ENCODE data around the gene MT1A. TPM values are rescaled to one million over a fixed set of nuclear protein-coding genes. Genes with fewer than 3 reads are reported as not detected.

The MT1A gene
- total RNA-seq, 1 experiment from 2014 or later: not detected

GRCh38 chr16:56664506-56664905 is 26.0 kb downstream of the MT1A start:
- ATAC-seq (no peak), DNase-seq (ENCODE audit: low read depth, low spot score) (no peak)
- BruUV-seq (replicated peaks): no TSS peak
- ChIA-PET CTCF (no interaction called here), POLR2A (no interaction called here), RAD21 (ENCODE audit: low non-redundant PET in 1 of 2, low total read pairs in 2 of 2, uncharacterized antibody in 2 of 2, unreplicated experiment in 2 of 2) (no interaction called here)
- intact Hi-C loops (cut with micrococcal nuclease): no loop called here
- no peaks in the 10 kb centered on the region for H3K9me2 ChIP-seq (ENCODE audit: insufficient read depth)
- no peaks in the 10 kb centered on the region for H4K20me1 ChIP-seq (ENCODE audit: insufficient read depth)
- no peaks in the 10 kb centered on the region for H3K9me3 ChIP-seq (ENCODE audit: control insufficient read depth in 1 of 2, insufficient read depth in 1 of 2, low read depth in 1 of 2, low read length in 2 of 2)
- no peak overlapping the region for H3K4me2 ChIP-seq (ENCODE audit: low read length)
- no peaks in the 10 kb centered on the region for H3K79me2 ChIP-seq (ENCODE audit: insufficient read depth, low read length)
- no peak overlapping the region for H2AFZ ChIP-seq (ENCODE audit: low read depth, low read length, poor library complexity, severe bottlenecking)
- TF ChIP-seq EZH2 (IDR thresholded peaks at IDR 0.05) (no peak), SP1 (IDR thresholded peaks at IDR 0.05; ENCODE audit: low read depth) (no peak), YY1 (IDR thresholded peaks at IDR 0.05; ENCODE audit: extremely low read depth, insufficient replicate concordance, low read depth, low read length) (no peak), ZBTB33 (IDR thresholded peaks at IDR 0.05; ENCODE audit: extremely low read depth, insufficient replicate concordance, low read length) (no peak), EZH2phosphoT487 (IDR thresholded peaks at IDR 0.05; ENCODE audit: borderline replicate concordance) (no peak), MAX (IDR thresholded peaks at IDR 0.05) (no peak), CTCF (IDR thresholded peaks at IDR 0.05 in 2 of 3, conservative IDR thresholded peaks at IDR 0.05 in 1 of 3; ENCODE audit: borderline replicate concordance in 1 of 3, insufficient read depth in 1 of 3, low read depth in 2 of 3, low read length in 2 of 3) (no peak), EGR1 (IDR thresholded peaks at IDR 0.05; ENCODE audit: low read depth) (no peak), REST (IDR thresholded peaks at IDR 0.05; ENCODE audit: low read depth) (no peak), POLR2AphosphoS5 (IDR thresholded peaks at IDR 0.05; ENCODE audit: low read depth, low read length) (no peak), FOSL1 (IDR thresholded peaks at IDR 0.05; ENCODE audit: low read depth) (no peak)
- no peak overlapping the region for H3K9ac ChIP-seq (ENCODE audit: low read length)
- H3K4me3 ChIP-seq (replicated peaks in 1 of 2; ENCODE audit: low read depth in 1 of 2, low read length in 2 of 2): no peak overlapping the region
- 0 out of 4 replicates have a peak, but pooled peaks cover 0 to 2% of the 10 kb centered on the region in 2 experiments for H3K4me1 ChIP-seq (ENCODE audit: control insufficient read depth in 1 of 2, insufficient read depth in 2 of 2, low read length in 2 of 2)
- no peaks in the 10 kb centered on the region for H3K27me3 ChIP-seq (ENCODE audit: insufficient read depth, low read length)
- H3K36me3 ChIP-seq (ENCODE audit: control insufficient read depth in 1 of 2, insufficient read depth in 2 of 2, low read length in 2 of 2): no peaks in the 10 kb centered on the region
- no peak overlapping the region for H3K27ac ChIP-seq (ENCODE audit: low read depth, low read length)

Measured in HCT116 (cell line).